Panc1 (cell line): ENCODE measurements around the gene CAMK1G. TPM values are rescaled to one million over a fixed set of nuclear protein-coding genes. Genes with fewer than 3 reads are reported as not detected.

Experiments used
- ATAC-seq: fragments of 200-7000 bp; cut with Tn5 transposase; 2 replicates; pipeline ENCODE4 v1.9.1; 2020; ENCODE audit warnings: mild to moderate bottlenecking, moderate library complexity
- BruUV-seq: library from RNA; stranded (reverse); fragments of 400-500 nt; replicated peaks from 2 replicates; lab custom pipeline; 2021; lab: Mats Ljungman, UMichigan
- CTCF ChIA-PET: fragments of 300-600 bp; sonication (Branson Sonifier 250); formaldehyde crosslinking; loops from one replicate; lab custom pipeline; 2022; ENCODE audit warnings: antibody characterized with exemption; lab: Charles Lee
- POLR2A ChIA-PET: fragments of 300-600 bp; sonication (Branson Sonifier 250); formaldehyde crosslinking; loops from one replicate; lab custom pipeline; 2022; ENCODE audit warnings: antibody characterized with exemption; lab: Charles Lee
- DNase-seq: peaks from one replicate; pipeline ENCODE4 v3.0.0-alpha.2; 2010; ENCODE audit warnings: low read depth, low spot score
- H3K27ac ChIP-seq: 2 replicates; pipeline ENCODE4 v1.5.1; 2011; ENCODE audit warnings: mild to moderate bottlenecking, low read length, inconsistent platforms
- H3K27me3 ChIP-seq: fragments of 200-500 bp; sonication (Bioruptor generic); 2 replicates; pipeline ENCODE4 v1.6.0; 2014; ENCODE audit warnings: low read length, inconsistent platforms; ENCODE audit not compliant: control insufficient read depth, insufficient read depth
- H3K36me3 ChIP-seq: fragments of 200-500 bp; sonication (Bioruptor generic); 2 replicates; pipeline ENCODE4 v1.5.1; 2014; ENCODE audit warnings: inconsistent platforms, mild to moderate bottlenecking, low read length, moderate library complexity; ENCODE audit not compliant: control insufficient read depth, insufficient read depth
- H3K4me1 ChIP-seq: 2 replicates; pipeline ENCODE4 v1.5.1; 2011; ENCODE audit warnings: inconsistent platforms, mild to moderate bottlenecking, low read length, moderate library complexity; ENCODE audit not compliant: control insufficient read depth, insufficient read depth
- H3K4me3 ChIP-seq, 2 experiments: 2 replicates each; pipeline ENCODE4 v1.5.1; 2011 to 2012; ENCODE audit warnings: low read depth in 2 of 2, low read length in 2 of 2, mild to moderate bottlenecking in 2 of 2, inconsistent platforms in 1 of 2, moderate library complexity in 1 of 2
- H3K9me3 ChIP-seq: fragments of 200-500 bp; sonication (Bioruptor generic); 2 replicates; pipeline ENCODE4 v1.5.1; 2014; ENCODE audit warnings: low read depth, mild to moderate bottlenecking, inconsistent platforms, low read length, moderate library complexity; ENCODE audit not compliant: control insufficient read depth, insufficient read depth
- POLR2AphosphoS5 ChIP-seq: IDR thresholded peaks from 2 replicates; pipeline ENCODE4 v1.6.1; 2012; ENCODE audit warnings: mild to moderate bottlenecking, low read depth, low read length, moderate library complexity
- SIN3A ChIP-seq: IDR thresholded peaks from 2 replicates; pipeline ENCODE4 v1.6.1; 2012; ENCODE audit warnings: low read depth, mild to moderate bottlenecking, low read length, moderate library complexity, borderline replicate concordance; ENCODE audit not compliant: insufficient read depth
- TCF7L2 ChIP-seq: IDR thresholded peaks from 2 replicates; pipeline ENCODE4 v1.6.1; 2011; ENCODE audit warnings: mild to moderate bottlenecking, low read depth, low read length, inconsistent platforms
- in situ Hi-C: cut with HindIII; loops from 2 replicates; pipeline ENCODE4 v1.10.0; 2016; ENCODE audit warnings: low sequenced_read_pairs, low pct_unique_long_range_greater_than_20kb
- intact Hi-C: fragments of 100-400 bp; cut with micrococcal nuclease; formaldehyde crosslinking; loops from one replicate; pipeline ENCODE4 v1.10.0; 2022; ENCODE audit not compliant: unreplicated experiment
- total RNA-seq: library from RNA; stranded (reverse); gene quantifications from one replicate; pipeline ENCODE4 v1.2.1, GENCODE V29; 2021; ENCODE audit not compliant: unreplicated experiment
- TF ChIP-seq, protein P1 (sequence below): fragments of 450-650 bp; IDR thresholded peaks from 2 replicates; pipeline ENCODE4 v1.5.1; 2017; ENCODE audit warnings: mild to moderate bottlenecking
- TF ChIP-seq, protein P2 (sequence below), 2 experiments: IDR thresholded peaks; 2 replicates each; pipeline ENCODE4 v1.6.1; 2011 to 2012; ENCODE audit warnings: low read depth in 2 of 2, control low read depth in 1 of 2, low read length in 1 of 2, mild to moderate bottlenecking in 1 of 2, moderate library complexity in 1 of 2; ENCODE audit not compliant: insufficient read depth in 1 of 2

The CAMK1G gene
- total RNA-seq, 1 experiment from 2014 or later = not detected

DNA sequence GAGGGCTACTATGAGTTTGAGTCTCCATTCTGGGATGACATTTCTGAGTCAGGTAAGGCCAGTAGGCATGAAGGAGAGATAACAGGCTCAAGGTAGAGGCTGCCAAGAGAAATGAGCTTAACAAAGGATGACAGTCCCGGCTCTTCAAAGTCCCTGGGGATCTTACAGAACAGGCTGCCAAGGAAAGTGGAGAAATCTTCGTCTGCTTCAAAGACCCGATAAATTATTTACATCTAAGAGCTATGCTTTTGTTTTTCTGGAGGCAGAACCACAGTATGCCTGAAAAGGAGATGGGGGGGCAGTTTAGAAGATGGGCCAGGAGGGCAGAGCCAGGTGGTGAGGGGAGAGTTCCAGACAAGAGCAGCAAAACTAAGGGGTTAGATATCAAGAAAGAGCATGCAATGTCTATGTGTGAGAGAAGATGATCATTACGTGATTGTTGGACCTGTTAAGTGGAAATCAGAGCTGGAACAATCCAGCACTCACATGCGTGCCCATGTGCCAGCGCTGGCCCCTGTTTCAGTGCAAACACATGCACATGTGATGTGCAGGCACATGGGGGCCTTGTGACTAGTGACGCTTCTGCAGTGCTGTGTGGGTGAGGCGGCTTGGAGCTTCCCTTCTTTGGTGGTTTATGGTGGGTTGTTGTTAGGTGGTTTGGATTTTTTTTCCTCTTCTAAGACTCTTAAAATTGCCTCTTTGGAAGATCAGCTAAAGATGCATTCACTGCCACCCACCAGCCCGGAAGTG is 25.7 kb downstream of the CAMK1G start:
- CTCF ChIA-PET = interaction anchor here (0.8 kb wide), 1 partner anchor 40 kb away, joined by 3 read pairs; no protein-coding TSS in a partner anchor
- Histone ChIP-seq H3K9me3 (no peaks in the 10 kb centered on the region), H3K27me3 (no peaks in the 10 kb centered on the region; the same call in 1 of the 2 replicates), H3K36me3 (no peaks in the 10 kb centered on the region), H3K4me3 (no peak overlapping the region), H3K4me1 (no peaks in the 10 kb centered on the region), H3K27ac (no peak overlapping the region)
- BruUV-seq = no TSS peak
- POLR2A ChIA-PET = no interaction called here
- in situ Hi-C loops = no loop called here
- TF ChIP-seq POLR2AphosphoS5 = no peak
- TF ChIP-seq, protein P1, sequence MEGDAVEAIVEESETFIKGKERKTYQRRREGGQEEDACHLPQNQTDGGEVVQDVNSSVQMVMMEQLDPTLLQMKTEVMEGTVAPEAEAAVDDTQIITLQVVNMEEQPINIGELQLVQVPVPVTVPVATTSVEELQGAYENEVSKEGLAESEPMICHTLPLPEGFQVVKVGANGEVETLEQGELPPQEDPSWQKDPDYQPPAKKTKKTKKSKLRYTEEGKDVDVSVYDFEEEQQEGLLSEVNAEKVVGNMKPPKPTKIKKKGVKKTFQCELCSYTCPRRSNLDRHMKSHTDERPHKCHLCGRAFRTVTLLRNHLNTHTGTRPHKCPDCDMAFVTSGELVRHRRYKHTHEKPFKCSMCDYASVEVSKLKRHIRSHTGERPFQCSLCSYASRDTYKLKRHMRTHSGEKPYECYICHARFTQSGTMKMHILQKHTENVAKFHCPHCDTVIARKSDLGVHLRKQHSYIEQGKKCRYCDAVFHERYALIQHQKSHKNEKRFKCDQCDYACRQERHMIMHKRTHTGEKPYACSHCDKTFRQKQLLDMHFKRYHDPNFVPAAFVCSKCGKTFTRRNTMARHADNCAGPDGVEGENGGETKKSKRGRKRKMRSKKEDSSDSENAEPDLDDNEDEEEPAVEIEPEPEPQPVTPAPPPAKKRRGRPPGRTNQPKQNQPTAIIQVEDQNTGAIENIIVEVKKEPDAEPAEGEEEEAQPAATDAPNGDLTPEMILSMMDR = no peak
- TF ChIP-seq, protein P2, sequence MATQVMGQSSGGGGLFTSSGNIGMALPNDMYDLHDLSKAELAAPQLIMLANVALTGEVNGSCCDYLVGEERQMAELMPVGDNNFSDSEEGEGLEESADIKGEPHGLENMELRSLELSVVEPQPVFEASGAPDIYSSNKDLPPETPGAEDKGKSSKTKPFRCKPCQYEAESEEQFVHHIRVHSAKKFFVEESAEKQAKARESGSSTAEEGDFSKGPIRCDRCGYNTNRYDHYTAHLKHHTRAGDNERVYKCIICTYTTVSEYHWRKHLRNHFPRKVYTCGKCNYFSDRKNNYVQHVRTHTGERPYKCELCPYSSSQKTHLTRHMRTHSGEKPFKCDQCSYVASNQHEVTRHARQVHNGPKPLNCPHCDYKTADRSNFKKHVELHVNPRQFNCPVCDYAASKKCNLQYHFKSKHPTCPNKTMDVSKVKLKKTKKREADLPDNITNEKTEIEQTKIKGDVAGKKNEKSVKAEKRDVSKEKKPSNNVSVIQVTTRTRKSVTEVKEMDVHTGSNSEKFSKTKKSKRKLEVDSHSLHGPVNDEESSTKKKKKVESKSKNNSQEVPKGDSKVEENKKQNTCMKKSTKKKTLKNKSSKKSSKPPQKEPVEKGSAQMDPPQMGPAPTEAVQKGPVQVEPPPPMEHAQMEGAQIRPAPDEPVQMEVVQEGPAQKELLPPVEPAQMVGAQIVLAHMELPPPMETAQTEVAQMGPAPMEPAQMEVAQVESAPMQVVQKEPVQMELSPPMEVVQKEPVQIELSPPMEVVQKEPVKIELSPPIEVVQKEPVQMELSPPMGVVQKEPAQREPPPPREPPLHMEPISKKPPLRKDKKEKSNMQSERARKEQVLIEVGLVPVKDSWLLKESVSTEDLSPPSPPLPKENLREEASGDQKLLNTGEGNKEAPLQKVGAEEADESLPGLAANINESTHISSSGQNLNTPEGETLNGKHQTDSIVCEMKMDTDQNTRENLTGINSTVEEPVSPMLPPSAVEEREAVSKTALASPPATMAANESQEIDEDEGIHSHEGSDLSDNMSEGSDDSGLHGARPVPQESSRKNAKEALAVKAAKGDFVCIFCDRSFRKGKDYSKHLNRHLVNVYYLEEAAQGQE (IDR thresholded peaks at IDR 0.05; ENCODE audit: insufficient read depth in 1 of 2, low read depth in 2 of 2, low read length in 1 of 2) = no peak
- no peak for TF ChIP-seq TCF7L2
- TF ChIP-seq SIN3A = no peak
- intact Hi-C loops = no loop called here
- DNase-seq (no peak), ATAC-seq (no peak)

DNA sequence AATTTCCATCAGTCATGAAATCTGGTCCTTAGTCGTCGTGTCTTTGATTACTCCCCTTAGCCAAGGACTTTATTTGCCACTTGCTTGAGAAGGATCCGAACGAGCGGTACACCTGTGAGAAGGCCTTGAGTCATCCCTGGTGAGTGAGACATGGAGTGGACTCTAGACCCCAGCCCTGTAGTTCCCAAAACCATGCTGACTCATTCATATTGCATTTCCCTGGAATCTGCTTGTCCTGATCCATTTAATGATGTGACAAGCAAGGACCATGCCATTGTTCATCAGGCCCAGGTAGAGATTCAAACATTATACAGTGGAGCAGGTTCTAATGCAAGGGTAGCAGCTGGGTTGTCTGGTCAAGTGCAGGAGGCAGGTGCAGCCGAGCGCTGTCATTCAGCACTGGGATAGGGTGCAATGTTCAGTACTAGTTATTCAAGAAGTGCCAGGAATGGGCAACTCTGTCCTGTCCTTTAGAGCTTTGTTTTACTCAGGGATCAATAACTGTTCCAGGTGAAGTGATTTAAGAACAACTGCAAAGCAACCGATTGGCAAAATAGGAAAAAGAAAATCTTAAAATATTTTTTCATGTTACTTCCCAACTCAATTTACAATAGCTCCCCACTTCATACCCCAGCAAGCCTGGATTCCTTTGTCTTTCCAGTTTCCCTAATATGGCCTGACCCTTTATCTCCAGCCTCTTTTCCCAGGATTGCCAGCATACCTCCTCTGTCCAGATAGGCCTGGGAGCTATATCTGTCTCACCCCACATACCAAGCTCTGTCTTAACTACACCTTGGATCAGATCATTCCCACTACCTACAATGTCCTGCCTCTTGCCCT is 26.5 kb downstream of the CAMK1G start:
- DNase-seq = no peak

More for the DNA sequence above, 26.5 kb downstream of the CAMK1G start:
- in situ Hi-C loops (no loop called here), intact Hi-C loops (no loop called here)
- H3K27me3 ChIP-seq = no peaks in the 10 kb centered on the region; the same call in 1 of the 2 replicates
- ChIA-PET CTCF (no interaction called here), POLR2A (no interaction called here)
- H3K27ac ChIP-seq = no peak overlapping the region
- H3K9me3 ChIP-seq = no peaks in the 10 kb centered on the region
- no peaks in the 10 kb centered on the region for H3K4me1 ChIP-seq
- H3K36me3 ChIP-seq = no peaks in the 10 kb centered on the region
- BruUV-seq = no TSS peak
- TF ChIP-seq TCF7L2 (no peak), SIN3A (no peak), POLR2AphosphoS5 (no peak)
- TF ChIP-seq, protein P2 (IDR thresholded peaks at IDR 0.05; ENCODE audit: insufficient read depth in 1 of 2, low read depth in 2 of 2, low read length in 1 of 2) = no peak
- TF ChIP-seq, protein P1 = no peak
- no peak overlapping the region for H3K4me3 ChIP-seq
- ATAC-seq = no peak
